Measurements from ENCODE around the gene CCDC97.
A peak's percentile ranks its signal among the peaks of the same experiment; 100 is the strongest.
"Not testable (repeated sequence)": the region's sequence is repeated elsewhere in the genome, so short reads cannot be mapped to it uniquely, and the experiment has no call there.

CCDC97 gene

DNA sequence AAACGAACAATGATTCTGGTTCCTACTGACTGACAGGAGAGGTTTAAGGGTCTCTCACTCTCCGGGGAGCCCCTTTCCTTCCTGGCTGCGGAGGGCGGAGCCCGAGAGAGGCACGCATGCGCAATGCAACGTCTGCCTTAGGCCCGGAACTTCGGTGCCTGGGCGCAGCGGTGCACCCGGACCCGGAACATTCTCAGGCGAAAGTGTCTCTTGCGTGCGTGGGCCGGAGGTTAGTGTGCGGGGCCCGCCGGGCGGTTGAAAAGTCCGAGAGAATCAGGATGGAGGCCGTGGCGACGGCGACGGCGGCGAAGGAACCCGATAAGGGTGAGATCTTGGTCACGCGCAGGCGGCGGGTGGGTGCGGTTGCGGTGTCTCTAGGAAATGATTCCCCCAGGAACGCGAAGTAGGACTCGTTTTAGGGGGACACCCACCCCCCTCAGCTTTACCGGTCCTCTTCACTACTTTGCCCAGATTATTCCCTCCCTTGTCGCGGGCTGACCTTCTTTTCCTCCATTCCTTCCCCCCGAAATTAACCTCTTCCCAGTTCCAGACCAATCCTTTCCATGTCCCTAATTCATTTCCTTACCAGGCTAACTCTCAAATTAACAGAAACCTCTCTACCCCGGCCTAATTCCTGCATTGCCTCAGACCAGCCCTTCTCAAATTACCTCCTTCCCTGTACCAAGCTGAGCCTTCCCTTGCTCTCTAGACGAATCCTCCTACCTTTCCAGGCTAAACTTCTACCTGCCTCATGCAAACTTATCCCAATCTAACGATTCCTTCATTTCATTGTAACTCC is at the start of gene CCDC97:
Gene CCDC97 (plus strand): TSS at position 140 of the 799 bp plus-strand sequence. CDS start 139 bp downstream, at position 279.
- peak; percentile 72 to 80 for DNase-seq (ENCODE audit: low read depth in 2 of 2)

DNA sequence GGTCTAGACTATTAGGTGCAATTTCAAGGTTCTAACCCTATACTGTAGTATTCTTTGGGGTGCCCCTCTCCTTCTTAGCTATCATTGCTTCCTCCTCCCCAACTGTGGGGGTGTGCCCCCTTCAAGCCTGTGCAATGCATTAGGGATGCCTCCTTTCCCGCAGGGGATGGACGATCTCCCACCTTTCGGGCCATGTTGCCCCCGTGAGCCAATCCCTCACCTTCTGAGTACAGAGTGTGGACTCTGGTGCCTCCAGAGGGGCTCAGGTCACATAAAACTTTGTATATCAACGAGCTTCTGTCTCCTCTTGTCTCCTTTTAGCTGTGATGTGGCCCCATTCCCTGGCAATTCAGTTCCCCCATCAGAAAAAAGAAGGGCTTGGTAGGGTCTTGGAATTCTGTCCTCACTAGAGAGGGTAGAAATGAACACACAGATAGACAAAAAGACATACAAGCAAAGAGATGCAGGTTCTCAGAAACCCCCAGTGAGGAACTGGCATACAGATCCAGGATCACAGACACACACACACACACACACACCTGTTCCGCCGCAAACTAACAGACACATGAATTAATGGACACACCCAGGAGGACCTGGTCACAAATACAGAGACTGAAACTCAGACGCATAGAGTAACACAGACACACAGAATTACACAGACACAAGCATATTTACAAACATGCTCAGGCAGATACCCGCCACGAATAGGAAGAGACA is 48.3 kb upstream of the CCDC97 start:
- DNase-seq (ENCODE audit: low read depth in 2 of 2): no peak

GRCh38 chr19:41263042-41263849 is 46.7 kb upstream of the CCDC97 start:
- peak; percentile 52 to 58 for DNase-seq (ENCODE audit: low read depth in 2 of 2)

DNA sequence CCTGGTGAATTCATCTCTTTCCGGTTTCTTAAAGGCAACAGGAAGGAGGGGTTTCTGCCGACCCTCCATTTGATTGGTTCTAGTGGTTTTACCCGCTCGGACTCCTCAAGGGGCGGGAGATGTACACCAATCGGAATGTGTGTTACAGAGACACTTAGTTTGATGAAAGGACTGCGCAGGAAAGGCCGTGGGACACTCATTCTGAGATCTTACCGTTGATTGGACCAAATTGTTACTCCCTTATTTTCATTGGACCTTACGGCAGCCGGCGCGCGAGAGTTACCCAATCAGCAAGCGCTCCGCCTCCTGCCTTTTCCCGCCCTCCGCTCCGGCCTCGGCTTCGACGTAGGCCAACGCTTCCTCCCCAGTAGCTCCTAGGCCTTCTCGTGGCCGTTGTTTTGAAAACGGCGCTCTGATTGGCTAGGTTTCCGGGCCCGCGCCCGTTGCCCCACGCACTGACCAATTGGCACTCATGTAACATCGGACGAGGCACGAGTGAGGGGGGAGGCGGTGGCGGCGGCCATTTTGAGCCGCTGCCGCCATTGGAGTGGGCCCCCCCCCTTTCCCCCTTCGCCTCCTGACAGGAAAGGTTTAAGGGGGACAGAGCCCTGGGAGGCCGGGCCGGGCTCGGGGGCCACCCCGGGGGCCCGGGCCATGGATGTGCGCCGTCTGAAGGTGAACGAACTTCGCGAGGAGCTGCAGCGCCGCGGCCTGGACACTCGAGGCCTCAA is 46.0 kb upstream of the CCDC97 start, which contains the start of gene HNRNPUL1:
Gene HNRNPUL1 (plus strand): TSS at position 523 of the 731 bp plus-strand sequence. CDS start 132 bp downstream, at position 655.
- peak; percentile 97 to 99 for DNase-seq (ENCODE audit: low read depth in 2 of 2)

DNA sequence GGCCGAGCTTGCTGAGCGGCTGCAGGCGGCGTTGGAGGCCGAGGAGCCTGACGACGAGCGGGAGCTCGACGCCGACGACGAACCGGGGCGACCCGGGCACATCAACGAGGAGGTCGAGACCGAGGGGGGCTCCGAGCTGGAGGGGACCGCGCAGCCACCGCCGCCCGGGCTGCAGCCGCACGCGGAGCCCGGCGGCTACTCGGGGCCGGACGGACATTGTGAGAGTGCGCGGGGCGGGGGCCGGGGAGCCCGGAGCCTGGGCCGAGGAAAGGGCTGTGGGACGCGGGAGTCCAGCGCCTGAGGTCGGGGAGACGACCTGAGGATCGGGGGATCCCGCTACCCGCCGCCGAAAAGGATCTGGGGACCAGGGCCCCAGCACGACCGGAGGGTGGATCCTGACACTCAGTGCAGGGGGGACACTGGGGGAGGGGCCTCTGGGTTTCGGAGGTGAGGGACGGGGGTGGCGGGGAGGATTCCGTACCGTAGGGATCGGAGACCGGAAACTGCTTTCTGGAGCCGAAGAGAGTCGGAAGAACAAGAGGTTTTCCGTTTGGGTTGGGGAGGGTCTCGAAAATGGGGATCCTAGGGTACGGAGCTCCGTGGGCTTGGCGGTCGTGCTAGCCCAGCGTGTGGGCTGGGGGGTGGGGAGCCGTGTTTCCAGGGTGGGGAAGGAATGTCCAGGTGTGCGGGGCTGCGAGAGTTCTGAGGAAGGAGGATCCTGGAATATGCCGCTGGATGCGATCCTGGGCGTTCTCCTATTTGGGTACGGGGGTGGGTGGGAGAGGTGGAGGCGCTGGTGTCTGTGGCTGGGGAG is 45.2 kb upstream of the CCDC97 start:
- peak in 1 of 2 donors; percentile 35 for DNase-seq (ENCODE audit: low read depth in 2 of 2)

GRCh38 chr19:41265395-41266153 is 44.4 kb upstream of the CCDC97 start:
- DNase-seq (ENCODE audit: low read depth in 2 of 2): no peak

DNA sequence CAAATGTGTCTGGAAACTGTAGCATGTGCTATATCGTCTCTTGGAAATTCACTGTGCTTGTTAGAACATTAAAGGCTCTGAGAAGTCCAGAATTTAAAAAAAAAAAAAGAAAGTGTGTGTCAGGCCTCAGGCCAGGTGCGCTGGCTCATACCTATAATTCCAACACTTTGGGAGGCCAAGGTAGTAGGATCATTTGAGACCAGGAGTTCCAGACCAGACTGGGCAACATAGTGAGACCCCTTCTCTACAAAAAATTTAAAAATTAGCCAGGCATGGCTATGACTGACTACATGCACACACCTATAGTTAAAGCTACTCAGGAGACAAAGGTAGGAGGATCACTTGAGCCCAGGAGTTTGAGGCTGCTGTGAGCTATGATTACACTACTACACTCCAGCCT is 40.9 kb upstream of the CCDC97 start:
- no peak for DNase-seq (ENCODE audit: low read depth in 2 of 2)

DNA sequence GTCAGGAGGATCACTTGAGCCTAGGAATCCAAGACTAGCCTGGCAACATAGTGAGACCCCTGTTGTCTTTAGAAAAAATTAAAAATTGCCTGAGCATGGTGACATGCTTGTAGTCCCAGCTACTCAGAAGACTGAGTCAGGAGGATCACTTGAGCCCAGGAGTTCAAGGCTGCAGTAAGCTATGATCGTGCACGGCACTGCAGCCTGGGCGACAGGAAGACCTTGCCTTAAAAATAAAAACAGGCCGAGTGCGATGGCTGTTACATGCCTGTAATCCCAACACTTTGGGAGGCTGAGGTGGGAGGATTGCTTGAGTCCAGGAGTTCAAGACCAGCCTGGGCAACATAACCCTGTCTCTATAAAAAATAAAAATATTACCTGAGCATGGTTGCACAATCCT is 40.4 kb upstream of the CCDC97 start:
- DNase-seq (ENCODE audit: low read depth in 2 of 2): no peak

DNA sequence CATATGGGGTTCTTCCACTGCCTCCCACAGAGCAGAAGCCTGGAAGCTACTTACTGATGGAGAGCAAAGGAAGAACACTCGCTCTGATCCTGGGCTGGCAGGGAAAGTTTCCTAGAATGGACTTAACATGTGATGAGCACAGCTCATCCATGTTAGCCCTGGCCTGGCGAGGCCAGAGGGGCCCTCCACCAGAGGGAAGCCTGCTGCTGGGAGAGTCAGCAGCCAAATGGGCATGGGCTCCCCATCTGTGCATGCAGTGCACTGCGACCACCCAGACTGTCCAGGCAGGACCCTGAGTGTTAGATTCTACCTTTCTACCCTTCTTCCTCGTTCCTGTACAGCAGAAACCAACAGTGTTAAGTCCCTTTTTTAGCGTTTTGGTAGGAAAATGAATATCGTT is 36.9 kb upstream of the CCDC97 start:
- no peak for DNase-seq (ENCODE audit: low read depth in 2 of 2)

DNA sequence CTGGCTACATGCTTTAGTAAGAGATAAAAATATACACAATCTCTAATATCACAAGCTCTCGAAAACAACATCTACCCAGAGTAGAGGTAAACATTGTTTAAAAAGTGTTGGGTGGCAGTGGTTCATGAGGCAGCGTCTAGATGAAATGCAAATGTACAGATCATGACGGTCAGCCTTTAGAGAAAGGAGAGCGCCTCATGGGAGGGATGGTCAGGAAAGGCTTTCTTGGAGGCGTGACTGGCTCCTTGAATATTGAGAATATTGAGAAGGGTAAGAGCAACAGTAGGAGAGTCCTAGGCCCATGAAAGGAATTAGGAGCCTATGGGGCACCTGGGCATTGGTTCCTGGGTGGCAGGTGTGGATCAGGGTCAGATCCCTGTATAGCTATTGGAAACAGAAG is 35.2 kb upstream of the CCDC97 start:
- DNase-seq (ENCODE audit: low read depth in 2 of 2): no peak

- no peak for DNase-seq (ENCODE audit: low read depth in 2 of 2)
These were observed 33.7 kb upstream of the CCDC97 start for GRCh38 chr19:41276231-41276630.

- DNase-seq (ENCODE audit: low read depth in 2 of 2): no peak
These were observed 31.5 kb upstream of the CCDC97 start for GRCh38 chr19:41278478-41278877.

DNA sequence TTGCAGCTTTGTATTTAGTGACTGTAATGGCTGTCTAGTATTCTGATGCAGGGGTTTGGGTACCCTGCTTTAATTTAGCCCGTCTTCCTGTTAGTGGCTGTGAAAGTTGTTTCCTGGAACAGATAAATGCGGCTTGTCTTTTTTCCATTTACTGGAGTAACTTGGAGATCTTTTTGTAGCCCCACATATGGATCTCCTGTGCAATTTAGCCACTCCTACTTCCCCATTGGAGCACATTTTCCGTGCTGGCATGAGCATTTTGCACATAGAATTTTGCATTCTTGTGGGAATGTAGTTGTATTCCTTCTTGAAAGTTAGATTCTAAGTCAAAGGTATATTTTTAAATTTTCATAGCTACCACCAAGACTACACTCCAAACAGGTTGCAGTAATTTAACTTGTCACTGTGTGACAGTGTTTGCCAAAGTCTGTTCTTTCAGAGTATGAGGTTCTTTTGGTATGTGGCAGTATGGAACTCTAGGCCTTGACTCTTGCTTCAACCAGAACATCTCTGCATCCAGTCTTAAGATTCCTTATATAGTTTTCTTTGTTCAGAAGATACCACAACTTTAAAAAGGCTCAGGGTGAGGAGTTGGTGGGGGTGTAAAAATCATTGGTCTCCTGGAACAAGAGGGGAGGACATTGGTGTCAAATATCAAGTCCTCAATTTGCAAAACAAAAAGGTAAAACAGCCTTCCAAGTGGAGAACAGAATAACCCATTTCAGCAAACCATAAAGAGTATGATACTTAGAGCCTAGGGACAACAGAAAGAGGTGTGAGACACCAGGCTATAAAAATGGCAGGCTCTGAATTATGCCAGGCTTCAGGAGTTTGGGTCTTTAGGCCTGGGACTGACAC is 21.1 kb upstream of the CCDC97 start:
- no peak for DNase-seq (ENCODE audit: low read depth in 2 of 2)

DNA sequence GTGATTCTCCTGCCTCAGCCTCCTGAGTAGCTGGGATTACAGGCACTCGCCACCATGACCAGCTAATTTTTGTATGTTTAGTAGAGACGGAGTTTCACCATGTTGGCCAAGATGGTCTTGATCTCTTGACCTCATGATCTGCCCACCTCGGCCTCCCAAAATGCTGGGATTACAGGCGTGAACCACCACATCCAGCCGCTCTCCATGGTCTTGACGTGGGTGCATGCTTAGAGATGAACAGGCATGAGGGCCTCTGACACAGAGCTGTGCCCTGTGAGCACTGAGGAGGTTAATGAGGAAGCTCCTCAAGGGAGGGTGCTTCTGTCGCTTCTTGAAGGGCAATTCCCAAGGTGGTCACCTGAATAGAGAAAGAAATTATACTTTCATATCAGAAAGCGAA is 20.2 kb upstream of the CCDC97 start:
- not testable (repeated sequence) for DNase-seq (ENCODE audit: low read depth in 2 of 2)

- DNase-seq (ENCODE audit: low read depth in 2 of 2): no peak
These were observed 15.6 kb upstream of the CCDC97 start for GRCh38 chr19:41294393-41294792.

DNA sequence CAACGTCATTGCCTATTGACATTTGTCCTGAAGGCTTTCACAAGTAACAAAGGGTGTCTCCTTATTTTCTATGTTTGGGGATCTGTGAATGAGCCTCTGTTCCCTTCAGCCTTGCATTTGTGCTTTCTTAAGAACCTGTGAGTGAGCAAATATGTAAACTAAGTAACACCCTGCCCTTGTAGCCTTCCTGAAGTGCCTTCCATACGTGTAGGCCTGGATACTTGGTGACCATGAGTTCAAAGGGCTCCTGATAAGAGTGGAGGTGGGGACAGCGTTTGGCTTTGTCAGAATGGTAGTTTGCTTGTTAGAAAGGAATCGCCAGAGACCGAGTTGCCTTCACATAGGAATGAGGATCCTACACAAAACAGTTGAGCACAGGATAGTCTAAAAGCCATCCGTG is 14.5 kb upstream of the CCDC97 start:
- DNase-seq (ENCODE audit: low read depth in 2 of 2): no peak

DNA sequence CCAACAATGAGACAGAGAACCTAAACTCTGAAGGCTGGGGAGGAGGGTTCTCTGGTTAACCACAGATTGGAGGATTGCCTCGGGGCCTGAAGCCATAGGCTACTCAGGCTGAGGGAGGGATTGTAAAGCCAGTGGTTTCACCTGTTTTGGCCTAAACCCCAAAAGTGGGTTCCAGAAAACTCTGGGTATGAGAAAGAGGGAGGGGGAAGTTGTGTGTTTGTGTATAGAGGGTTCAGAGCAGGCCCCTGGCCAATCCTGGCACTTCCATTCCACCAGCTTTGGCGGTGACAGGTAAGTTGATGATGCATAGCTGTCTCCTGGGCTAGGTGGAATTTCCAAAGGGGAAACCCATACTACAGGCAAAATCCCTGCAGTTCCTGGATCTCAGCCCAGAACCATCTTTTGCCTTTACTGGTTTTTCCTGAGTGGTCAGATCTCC is 13.5 kb upstream of the CCDC97 start:
- DNase-seq (ENCODE audit: low read depth in 2 of 2): no peak

- DNase-seq (ENCODE audit: low read depth in 2 of 2): no peak
These were observed 12.2 kb upstream of the CCDC97 start for GRCh38 chr19:41297628-41298347.

Measured in stimulated activated CD4-positive, alpha-beta T cell treated with anti-CD3 and anti-CD28 coated beads, Interleukin-1b, Interleukin-23, amount 100 ng/mL, for 1 hour (primary cell).